ENCODE results near the gene TPPP.

Gene TPPP

DNA sequence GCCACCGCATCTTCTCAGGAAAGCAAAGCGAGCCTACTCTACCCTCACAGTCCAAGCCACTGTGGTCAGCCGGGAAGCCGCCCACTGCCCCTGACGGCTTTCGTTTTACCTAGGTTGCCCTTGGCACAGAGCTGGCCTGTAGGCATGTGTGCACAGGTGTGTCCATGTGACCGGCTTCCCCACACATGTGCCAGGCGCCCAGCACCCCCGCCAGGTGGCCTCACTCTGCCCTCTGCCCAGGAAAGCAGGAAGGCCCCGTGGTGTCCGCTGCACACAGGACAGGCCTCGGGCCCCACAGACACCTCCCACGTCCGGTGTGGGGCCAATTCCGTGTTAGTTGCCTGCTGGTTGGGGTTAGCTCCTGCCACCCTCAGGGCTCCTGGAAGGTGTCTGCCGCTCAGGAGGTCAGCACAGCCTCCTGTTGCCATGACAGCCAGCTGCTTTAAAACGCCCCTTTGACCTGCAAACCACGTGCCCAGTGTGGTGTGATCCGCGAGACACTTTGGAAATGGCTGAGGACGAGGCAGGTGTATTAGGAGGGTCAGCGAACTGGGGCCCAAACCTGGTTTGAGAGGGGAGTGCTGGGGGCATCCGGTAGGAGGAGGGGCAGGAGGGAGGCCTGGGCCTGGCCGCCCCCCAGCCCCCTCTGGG lies 28.7 kb downstream of the TPPP start:
- no peak for DNase-seq (ENCODE audit: low read depth)
- TF ChIP-seq, protein P1, sequence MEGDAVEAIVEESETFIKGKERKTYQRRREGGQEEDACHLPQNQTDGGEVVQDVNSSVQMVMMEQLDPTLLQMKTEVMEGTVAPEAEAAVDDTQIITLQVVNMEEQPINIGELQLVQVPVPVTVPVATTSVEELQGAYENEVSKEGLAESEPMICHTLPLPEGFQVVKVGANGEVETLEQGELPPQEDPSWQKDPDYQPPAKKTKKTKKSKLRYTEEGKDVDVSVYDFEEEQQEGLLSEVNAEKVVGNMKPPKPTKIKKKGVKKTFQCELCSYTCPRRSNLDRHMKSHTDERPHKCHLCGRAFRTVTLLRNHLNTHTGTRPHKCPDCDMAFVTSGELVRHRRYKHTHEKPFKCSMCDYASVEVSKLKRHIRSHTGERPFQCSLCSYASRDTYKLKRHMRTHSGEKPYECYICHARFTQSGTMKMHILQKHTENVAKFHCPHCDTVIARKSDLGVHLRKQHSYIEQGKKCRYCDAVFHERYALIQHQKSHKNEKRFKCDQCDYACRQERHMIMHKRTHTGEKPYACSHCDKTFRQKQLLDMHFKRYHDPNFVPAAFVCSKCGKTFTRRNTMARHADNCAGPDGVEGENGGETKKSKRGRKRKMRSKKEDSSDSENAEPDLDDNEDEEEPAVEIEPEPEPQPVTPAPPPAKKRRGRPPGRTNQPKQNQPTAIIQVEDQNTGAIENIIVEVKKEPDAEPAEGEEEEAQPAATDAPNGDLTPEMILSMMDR (IDR thresholded peaks at IDR 0.05; ENCODE audit: insufficient read depth, low read depth, low read length, missing control alignments): no peak
- H3K4me3 ChIP-seq (ENCODE audit: low read length): no peak overlapping the region

DNA sequence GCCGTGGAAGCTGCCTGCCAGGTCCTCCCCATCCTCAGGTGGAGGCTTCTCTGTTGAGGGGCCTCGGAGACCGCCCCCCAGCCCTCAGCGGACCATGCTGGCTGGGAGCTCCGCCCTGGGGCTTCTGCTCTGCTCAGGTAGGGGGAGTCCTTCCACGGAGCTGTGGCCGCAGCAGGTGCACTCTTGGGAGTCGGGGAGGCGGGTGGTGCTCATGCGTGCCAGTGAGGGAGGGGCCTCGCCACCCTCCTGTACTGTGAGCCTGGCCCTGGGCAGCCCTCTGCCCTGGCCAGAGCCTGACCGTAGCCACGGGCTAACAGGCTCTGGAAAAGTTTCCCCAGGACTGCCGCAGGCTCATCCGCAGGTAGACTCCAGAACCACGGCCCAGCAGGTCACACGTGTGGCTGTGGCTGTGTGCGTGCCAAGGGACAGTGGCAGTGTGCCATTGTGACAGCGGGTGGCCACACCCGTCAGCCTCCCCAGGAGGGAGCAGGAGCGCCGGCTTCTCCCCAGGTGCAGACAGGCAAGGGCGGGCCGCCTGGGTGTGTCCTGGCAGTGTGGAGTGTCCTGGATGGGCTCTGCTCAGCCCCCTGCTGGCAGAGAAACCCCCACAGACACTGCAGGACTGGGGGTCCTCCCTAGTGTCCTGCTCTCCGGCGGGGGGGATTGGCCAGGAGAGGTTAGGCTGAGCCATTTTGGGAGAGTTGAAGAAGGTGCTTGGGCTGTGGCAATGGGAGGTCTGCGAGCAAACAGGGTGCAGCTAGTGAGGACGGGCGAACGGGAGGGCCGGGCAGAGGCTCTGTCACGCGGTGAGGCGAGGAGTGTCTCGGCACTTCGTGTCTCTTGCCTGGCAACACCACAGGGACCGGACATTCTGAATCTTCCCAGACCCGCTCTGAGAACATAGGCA lies 29.5 kb downstream of the TPPP start:
- no peak for DNase-seq (ENCODE audit: low read depth)
- TF ChIP-seq, protein P1 (IDR thresholded peaks at IDR 0.05; ENCODE audit: insufficient read depth, low read depth, low read length, missing control alignments): no peak
- no peak overlapping the region for H3K4me3 ChIP-seq (ENCODE audit: low read length)

DNA sequence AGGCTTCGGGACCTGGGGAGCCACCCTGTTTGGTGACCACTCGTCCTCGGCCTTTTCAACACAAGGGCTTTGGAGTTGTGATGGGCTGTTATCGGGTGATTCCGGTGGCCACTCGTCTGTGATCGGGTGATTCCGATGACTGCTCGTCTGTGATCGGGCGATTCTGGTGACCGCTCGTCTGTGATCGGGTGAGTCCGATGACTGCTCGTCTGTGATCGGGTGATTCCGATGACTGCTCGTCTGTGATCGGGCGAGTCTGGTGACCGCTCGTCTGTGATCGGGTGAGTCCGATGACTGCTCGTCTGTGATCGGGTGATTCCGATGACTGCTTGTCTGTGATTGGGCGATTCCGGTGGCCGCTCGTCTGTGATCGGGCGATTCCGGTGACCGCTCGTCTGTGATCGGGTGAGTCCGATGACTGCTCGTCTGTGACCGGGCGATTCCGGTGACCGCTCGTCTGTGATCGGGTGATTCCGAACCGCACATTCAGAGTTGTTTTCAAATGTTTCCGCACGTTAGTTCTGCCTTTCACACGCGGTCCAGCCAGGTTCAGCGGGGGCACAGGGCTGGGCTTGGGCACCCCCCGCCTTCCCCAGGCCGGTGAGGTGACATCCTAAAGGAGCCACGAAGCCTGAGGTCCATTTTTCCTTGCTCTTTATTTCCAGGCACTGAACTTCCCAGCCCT lies 30.3 kb downstream of the TPPP start:
- no peak overlapping the region for H3K4me3 ChIP-seq (ENCODE audit: low read length)
- DNase-seq (ENCODE audit: low read depth): no peak
- TF ChIP-seq, protein P1 (IDR thresholded peaks at IDR 0.05; ENCODE audit: insufficient read depth, low read depth, low read length, missing control alignments): no peak

DNA sequence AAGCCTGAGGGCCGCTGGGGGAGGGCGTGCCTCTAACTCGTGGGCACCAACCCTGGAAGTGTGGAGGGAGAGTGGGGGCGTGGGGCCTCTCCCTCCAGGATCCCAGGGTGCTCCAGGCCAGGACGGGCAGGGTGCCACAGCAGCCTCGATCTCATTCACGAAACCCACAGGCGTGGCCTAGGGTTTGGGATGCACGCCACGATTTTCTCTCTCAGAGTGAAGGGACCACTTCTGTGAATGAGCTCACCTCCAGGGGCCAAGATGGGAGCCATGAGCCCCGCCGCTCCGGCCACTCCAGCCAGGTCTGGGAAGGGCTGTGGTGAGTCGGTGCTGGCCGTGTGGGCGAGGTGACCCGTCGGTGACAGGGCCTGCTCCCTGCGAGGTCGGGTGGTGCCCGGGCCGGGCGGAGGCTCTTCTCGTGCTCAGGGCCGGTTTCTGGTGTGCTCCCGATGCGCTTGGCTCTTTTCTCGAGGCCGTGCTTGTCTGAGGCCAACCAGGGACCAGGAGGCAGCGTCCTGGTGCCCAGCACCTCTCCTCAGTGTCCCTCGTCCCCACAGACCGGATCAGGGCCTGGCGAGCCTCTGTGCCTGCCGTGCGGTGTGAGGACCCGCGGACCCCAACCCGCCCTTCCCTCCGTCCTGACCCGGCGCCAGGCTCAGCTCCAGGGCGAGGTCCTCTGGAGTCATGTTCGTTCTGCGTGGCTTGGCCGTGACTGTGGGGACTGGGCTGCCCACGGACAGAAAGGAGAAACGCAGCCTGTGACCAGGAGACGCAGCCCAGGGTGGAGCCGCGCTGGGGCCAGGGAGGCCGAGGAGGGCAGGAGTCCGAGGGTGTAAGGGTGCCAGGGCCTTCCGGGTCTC lies 31.0 kb downstream of the TPPP start:
- DNase-seq (ENCODE audit: low read depth): no peak
- no peak overlapping the region for H3K4me3 ChIP-seq (ENCODE audit: low read length)
- TF ChIP-seq, protein P1 (IDR thresholded peaks at IDR 0.05; ENCODE audit: insufficient read depth, low read depth, low read length, missing control alignments): no peak

DNA sequence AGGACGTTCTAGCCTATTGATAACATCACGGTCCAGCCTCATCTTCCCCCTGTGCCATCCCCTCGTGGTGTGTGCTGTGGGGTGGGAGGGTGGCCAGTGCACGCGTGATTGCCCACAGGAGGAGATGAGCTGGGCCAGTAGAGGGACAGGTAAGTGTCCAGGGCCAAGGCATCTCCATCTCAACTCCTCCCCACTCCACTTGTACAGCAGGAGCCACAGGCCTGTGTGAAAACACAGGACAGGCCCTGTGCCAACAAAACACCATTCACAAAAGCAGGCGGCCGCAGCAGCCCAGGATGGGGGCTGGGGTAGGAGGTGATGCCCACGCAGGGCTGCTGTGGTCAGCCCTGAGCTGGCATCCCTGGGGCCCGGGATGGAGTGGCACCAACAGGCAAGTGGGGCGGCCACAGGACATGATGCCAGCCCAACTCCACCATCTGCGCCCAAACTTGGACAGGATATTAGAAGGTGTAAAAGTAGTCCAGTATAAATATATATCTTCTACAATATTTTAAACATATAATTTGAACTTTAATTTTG lies 32.6 kb downstream of the TPPP start:
- TF ChIP-seq, protein P1 (IDR thresholded peaks at IDR 0.05; ENCODE audit: insufficient read depth, low read depth, low read length, missing control alignments): no peak

More for the DNA sequence above, 32.6 kb downstream of the TPPP start:
- no peak overlapping the region for H3K4me3 ChIP-seq (ENCODE audit: low read length)
- no peak for DNase-seq (ENCODE audit: low read depth)

Data from epithelial cell of esophagus (primary cell).